Breast epithelium (tissue), 4 donors: ENCODE data around the gene NRBF2. TPM values are rescaled to one million over a fixed set of nuclear protein-coding genes. Genes with fewer than 3 reads are reported as not detected.
"Not testable (repeated sequence)": the region's sequence is repeated elsewhere in the genome, so short reads cannot be mapped to it uniquely, and the experiment has no call there.

Experiments
- DNase-seq, 2 donors: peaks; one replicate each; pipeline ENCODE4 v3.0.0-alpha.2; 2019; ENCODE audit warnings: low spot score in 2 of 2
- H3K27ac ChIP-seq, 2 donors: fragments of 200-600 bp; sonication (generic) in 1 of 2; one replicate each; pipeline ENCODE4 v1.5.1; 2016 to 2019; ENCODE audit warnings: mild to moderate bottlenecking in 1 of 2
- H3K27me3 ChIP-seq, 2 donors: fragments of 200-600 bp; sonication (generic) in 1 of 2; one replicate each; pipeline versions ENCODE4 v1.5.1 to v1.6.0; 2017 to 2019; ENCODE audit warnings: control low read depth in 1 of 2, mild to moderate bottlenecking in 1 of 2
- H3K36me3 ChIP-seq: fragments of 200-600 bp; one replicate; pipeline ENCODE4 v1.5.1; 2019
- H3K4me1 ChIP-seq, 2 donors: fragments of 200-600 bp; sonication (generic); one replicate each; pipeline ENCODE4 v1.5.1; 2016 to 2019; ENCODE audit warnings: control low read depth in 1 of 2
- H3K4me3 ChIP-seq, 3 donors: fragments of 200-600 bp; sonication (generic); 1 replicate in 2 of 3; 2 replicates in 1 of 3; pipeline ENCODE4 v1.5.1; 2016 to 2019; ENCODE audit warnings: mild to moderate bottlenecking in 3 of 3, moderate library complexity in 2 of 3
- H3K9me3 ChIP-seq, 2 donors: fragments of 200-600 bp; sonication (generic) in 1 of 2; one replicate each; pipeline ENCODE4 v1.5.1; 2016 to 2019; ENCODE audit warnings: control low read depth in 1 of 2
- CTCF ChIP-seq, 3 donors: fragments of 450-650 bp; IDR thresholded peaks; one replicate each; pipeline ENCODE4 v1.5.1; 2016 to 2017; ENCODE audit warnings: antibody characterized with exemption in 3 of 3, mild to moderate bottlenecking in 3 of 3, moderate library complexity in 3 of 3
- POLR2A ChIP-seq: fragments of 450-650 bp; IDR thresholded peaks from one replicate; pipeline ENCODE4 v1.6.1; 2016; ENCODE audit warnings: antibody characterized with exemption, mild to moderate bottlenecking, moderate library complexity
- POLR2AphosphoS5 ChIP-seq, 3 donors: sonication (generic); formaldehyde crosslinking; IDR thresholded peaks; one replicate each; pipeline ENCODE4 v1.6.1; 2017; ENCODE audit warnings: antibody characterized with exemption in 3 of 3
- intact Hi-C: fragments of 100-400 bp; cut with DNase I; formaldehyde crosslinking; loops from one replicate; pipeline ENCODE4 v1.15.1; 2023; ENCODE audit warnings: low total_unique reads
- total RNA-seq, 3 donors: library from RNA; depleted of rRNA; stranded (reverse); fragments of >200 nt; gene quantifications; one replicate each; pipeline ENCODE4 v1.1.0, GENCODE V29; 2016

The NRBF2 gene
- total RNA-seq, 3 donors from 2014 or later = 14.7 to 28.5 (median 17.0) TPM

GRCh38 chr10:63094405-63094804 is 38.7 kb upstream of the NRBF2 start:
- Histone ChIP-seq H3K9me3 (no peaks in the 10 kb centered on the region), H3K4me3 (no peak overlapping the region), H3K27me3 (no peaks in the 10 kb centered on the region), H3K36me3 (no peaks in the 10 kb centered on the region), H3K27ac (peak overlapping the region; percentile 78 to 80), H3K4me1 (no peaks in the 10 kb centered on the region)
- DNase-seq = peak in 1 of 2 donors; percentile 76
- intact Hi-C loops = no loop called here
- TF ChIP-seq POLR2A (no peak), POLR2AphosphoS5 (IDR thresholded peaks at IDR 0.05) (peak in 1 of 3 donors; percentile 39)

- TF ChIP-seq CTCF (IDR thresholded peaks at IDR 0.05) = no peak
- no peak for TF ChIP-seq POLR2A
- TF ChIP-seq POLR2AphosphoS5 (IDR thresholded peaks at IDR 0.05) = no peak
- Histone ChIP-seq H3K9me3 (no peaks in the 10 kb centered on the region), H3K4me3 (no peak overlapping the region), H3K27ac (peak overlapping the region; percentile 78 to 80), H3K36me3 (no peaks in the 10 kb centered on the region), H3K27me3 (no peaks in the 10 kb centered on the region), H3K4me1 (no peaks in the 10 kb centered on the region)
- DNase-seq = no peak
- intact Hi-C loops = no loop called here
Measured at GRCh38 chr10:63094881-63095280, 38.2 kb upstream of the NRBF2 start.

GRCh38 chr10:63099734-63100133 is 33.4 kb upstream of the NRBF2 start:
- no peaks in the 10 kb centered on the region for H3K27me3 ChIP-seq
- no peaks in the 10 kb centered on the region for H3K36me3 ChIP-seq
- no peak for DNase-seq
- H3K4me3 ChIP-seq = no peak overlapping the region
- H3K9me3 ChIP-seq = no peaks in the 10 kb centered on the region
- intact Hi-C loops = no loop called here
- no peak overlapping the region for H3K27ac ChIP-seq
- TF ChIP-seq POLR2A (no peak), CTCF (IDR thresholded peaks at IDR 0.05) (no peak), POLR2AphosphoS5 (IDR thresholded peaks at IDR 0.05) (no peak)
- no peaks in the 10 kb centered on the region for H3K4me1 ChIP-seq

- intact Hi-C loops, H3K27me3 ChIP-seq, H3K27ac ChIP-seq, H3K36me3 ChIP-seq, DNase-seq, H3K4me1 ChIP-seq, H3K4me3 ChIP-seq, H3K9me3 ChIP-seq: not testable (repeated sequence)
Measured at GRCh38 chr10:63101091-63101490, 32.0 kb upstream of the NRBF2 start.

- H3K4me3 ChIP-seq, DNase-seq, H3K27me3 ChIP-seq, H3K9me3 ChIP-seq, H3K36me3 ChIP-seq, intact Hi-C loops, H3K27ac ChIP-seq, H3K4me1 ChIP-seq: not testable (repeated sequence)
Measured at GRCh38 chr10:63102279-63102883, 30.7 kb upstream of the NRBF2 start.

GRCh38 chr10:63103178-63103577 is 29.9 kb upstream of the NRBF2 start:
- H3K27ac ChIP-seq, intact Hi-C loops, H3K4me3 ChIP-seq, H3K27me3 ChIP-seq, H3K36me3 ChIP-seq, H3K9me3 ChIP-seq, H3K4me1 ChIP-seq, DNase-seq: not testable (repeated sequence)

GRCh38 chr10:63103971-63104409 is 29.1 kb upstream of the NRBF2 start:
- H3K36me3 ChIP-seq = no peaks in the 10 kb centered on the region
- TF ChIP-seq POLR2A (no peak), POLR2AphosphoS5 (IDR thresholded peaks at IDR 0.05) (no peak), CTCF (IDR thresholded peaks at IDR 0.05) (no peak)
- intact Hi-C loops = no loop called here
- DNase-seq = no peak
- no peaks in the 10 kb centered on the region for H3K9me3 ChIP-seq
- H3K4me1 ChIP-seq = no peaks in the 10 kb centered on the region
- no peak overlapping the region for H3K27ac ChIP-seq
- no peak overlapping the region for H3K4me3 ChIP-seq
- no peaks in the 10 kb centered on the region for H3K27me3 ChIP-seq
